SK-N-DZ (cell line): Measurements from ENCODE around the gene LRP8. TPM values are rescaled to one million over a fixed set of nuclear protein-coding genes. Genes with fewer than 3 reads are reported as not detected.
A peak's percentile ranks its signal among the peaks of the same experiment; 100 is the strongest.

Experiments used
- DNase-seq: peaks from one replicate; pipeline ENCODE4 v3.0.0-alpha.2; 2015; ENCODE audit warnings: low spot score
- polyA plus RNA-seq, 2 experiments: library from polyadenylated mRNA; depleted of rRNA; stranded (reverse); fragments of >200 nt; gene quantifications; 2 replicates each; pipeline ENCODE4 v1.2.3, GENCODE V29; 2014

LRP8 gene
- 12.7 and 13.1 TPM in 2 replicates for polyA plus RNA-seq (2014; cell fraction: cytosol; rRNA removed)
- polyA plus RNA-seq (2014; cell fraction: nucleus; rRNA removed) = 25.9 and 38.3 TPM in 2 replicates

- peak; percentile 62 for DNase-seq
Measured at GRCh38 chr1:53328009-53328461, at the start of gene LRP8. LRP8 (minus strand) TSS chr1:53328070; CDS start chr1:53327912, 158 bp downstream.

GRCh38 chr1:53377438-53377841, 49.6 kb upstream of the LRP8 start:
- no peak for DNase-seq

GRCh38 chr1:53376742-53377437, 49.0 kb upstream of the LRP8 start:
- DNase-seq = no peak

- DNase-seq = peak; percentile 41
Measured at GRCh38 chr1:53376041-53376461, 48.2 kb upstream of the LRP8 start.

GRCh38 chr1:53375440-53375839, 47.6 kb upstream of the LRP8 start:
- no peak for DNase-seq

GRCh38 chr1:53373246-53373645, 45.4 kb upstream of the LRP8 start:
- no peak for DNase-seq

GRCh38 chr1:53372501-53372951, 44.7 kb upstream of the LRP8 start:
- no peak for DNase-seq

GRCh38 chr1:53371851-53372250, 44.0 kb upstream of the LRP8 start:
- no peak for DNase-seq

- DNase-seq = no peak
Measured at GRCh38 chr1:53371121-53371666, 43.3 kb upstream of the LRP8 start.

- no peak for DNase-seq
Measured at GRCh38 chr1:53370369-53370961, 42.6 kb upstream of the LRP8 start.

- DNase-seq = no peak
Measured at GRCh38 chr1:53369761-53370160, 41.9 kb upstream of the LRP8 start.

GRCh38 chr1:53369034-53369750, 41.3 kb upstream of the LRP8 start:
- DNase-seq = no peak

GRCh38 chr1:53368314-53369033, 40.6 kb upstream of the LRP8 start:
- no peak for DNase-seq

GRCh38 chr1:53367503-53368313, 39.8 kb upstream of the LRP8 start:
- DNase-seq = no peak

- no peak for DNase-seq
Measured at GRCh38 chr1:53366901-53367502, 39.1 kb upstream of the LRP8 start.

GRCh38 chr1:53365437-53366063, 37.7 kb upstream of the LRP8 start:
- DNase-seq = no peak

GRCh38 chr1:53362851-53363642, 35.2 kb upstream of the LRP8 start:
- no peak for DNase-seq

- no peak for DNase-seq
Measured at GRCh38 chr1:53362270-53362669, 34.4 kb upstream of the LRP8 start.

- no peak for DNase-seq
Measured at GRCh38 chr1:53361541-53361961, 33.7 kb upstream of the LRP8 start.
